Tibial nerve (tissue), 4 donors: ENCODE data around the gene HOXB8. TPM values are rescaled to one million over a fixed set of nuclear protein-coding genes. Genes with fewer than 3 reads are reported as not detected.

Experiments
- DNase-seq, 2 donors: peaks; one replicate each; pipeline ENCODE4 v3.0.0-alpha.2; 2019; ENCODE audit warnings: low spot score in 2 of 2
- H3K27ac ChIP-seq, 4 donors: fragments of 200-600 bp; sonication (generic) in 3 of 4; one replicate each; pipeline ENCODE4 v1.5.1; 2017 to 2019; ENCODE audit warnings: mild to moderate bottlenecking in 1 of 4
- H3K27me3 ChIP-seq, 2 donors: fragments of 200-600 bp; sonication (generic) in 1 of 2; one replicate each; pipeline versions ENCODE4 v1.5.1 to v1.6.0; 2017 to 2019
- H3K36me3 ChIP-seq, 3 donors: fragments of 200-600 bp; sonication (generic); one replicate each; pipeline ENCODE4 v1.5.1; 2018 to 2019
- H3K4me1 ChIP-seq, 4 donors: fragments of 200-600 bp; sonication (generic) in 3 of 4; one replicate each; pipeline ENCODE4 v1.5.1; 2017 to 2019
- H3K4me3 ChIP-seq, 4 donors: fragments of 200-600 bp; sonication (generic) in 3 of 4; one replicate each; pipeline ENCODE4 v1.5.1; 2017 to 2019; ENCODE audit warnings: mild to moderate bottlenecking in 1 of 4, moderate library complexity in 1 of 4
- H3K9me3 ChIP-seq, 4 donors: fragments of 200-600 bp; sonication (generic) in 3 of 4; one replicate each; pipeline ENCODE4 v1.5.1; 2017 to 2019
- CTCF ChIP-seq, 5 experiments: fragments of 200-600 bp in 3 of 5; fragments of 450-650 bp in 2 of 5; sonication (generic) in 3 of 5; IDR thresholded peaks; one replicate each; pipeline ENCODE4 v1.5.1; 2016 to 2019; ENCODE audit warnings: antibody characterized with exemption in 5 of 5, mild to moderate bottlenecking in 3 of 5, moderate library complexity in 2 of 5
- EP300 ChIP-seq, 2 donors: sonication (generic); formaldehyde crosslinking; IDR thresholded peaks; one replicate each; pipeline ENCODE4 v1.6.1; 2017; ENCODE audit warnings: antibody characterized with exemption in 2 of 2, mild to moderate bottlenecking in 1 of 2
- POLR2A ChIP-seq, 2 donors: fragments of 450-650 bp; IDR thresholded peaks; one replicate each; pipeline ENCODE4 v1.6.1; 2017; ENCODE audit warnings: antibody characterized with exemption in 2 of 2, mild to moderate bottlenecking in 2 of 2, moderate library complexity in 2 of 2
- WGBS, 2 donors: methylation state at CpG; one replicate each; pipeline ENCODE4 v1.1.5; 2018; 5-methylcytosine and 5-hydroxymethylcytosine counted together
- total RNA-seq, 4 donors: library from RNA; depleted of rRNA; stranded (reverse); fragments of >200 nt; gene quantifications; one replicate each; pipeline ENCODE4 v1.1.0, GENCODE V29; 2016

The HOXB8 gene
- total RNA-seq, 4 donors from 2014 or later, result 0.66 to 0.90 TPM; not detected in 2

GRCh38 chr17:48575066-48575582 is 40.0 kb downstream of the HOXB8 start:
- WGBS, 2 donors, result 29% methylated on average over 7 of the region's 7 CpGs
- TF ChIP-seq CTCF (IDR thresholded peaks at IDR 0.05) (no peak), EP300 (IDR thresholded peaks at IDR 0.05) (no peak), POLR2A (IDR thresholded peaks at IDR 0.05) (no peak)
- Histone ChIP-seq H3K4me1 (peaks cover 0 to 75% (median 13%) of the 10 kb centered on the region in 4 donors), H3K27me3 (peaks cover 0 to 87% of the 10 kb centered on the region in 2 donors), H3K36me3 (no peaks in the 10 kb centered on the region), H3K27ac (peak overlapping the region; percentile 43 to 85 (median 81)), H3K4me3 (peak overlapping the region in 1 of 4 donors; percentile 1), H3K9me3 (no peaks in the 10 kb centered on the region)
- DNase-seq, result no peak

GRCh38 chr17:48574505-48575065 is 40.5 kb downstream of the HOXB8 start:
- Histone ChIP-seq H3K27me3 (peaks cover 0 to 87% of the 10 kb centered on the region in 2 donors), H3K27ac (peak overlapping the region; percentile 43 to 85 (median 81)), H3K4me1 (peaks cover 0 to 80% (median 13%) of the 10 kb centered on the region in 4 donors), H3K4me3 (peak overlapping the region in 1 of 4 donors; percentile 9), H3K36me3 (no peaks in the 10 kb centered on the region), H3K9me3 (no peaks in the 10 kb centered on the region)
- WGBS, 2 donors, result 49 to 53% methylated on average over 8 of the region's 8 CpGs
- no peak for DNase-seq
- TF ChIP-seq EP300 (IDR thresholded peaks at IDR 0.05) (no peak), POLR2A (IDR thresholded peaks at IDR 0.05) (no peak), CTCF (IDR thresholded peaks at IDR 0.05) (no peak)

- no peaks in the 10 kb centered on the region for H3K9me3 ChIP-seq
- 62 to 70% methylated on average over 1 of the region's 1 CpG for WGBS, 2 donors
- H3K36me3 ChIP-seq, result no peaks in the 10 kb centered on the region
- no peak for DNase-seq
- TF ChIP-seq POLR2A (IDR thresholded peaks at IDR 0.05), result no peak
- TF ChIP-seq EP300 (IDR thresholded peaks at IDR 0.05), result no peak
- no peak for TF ChIP-seq CTCF (IDR thresholded peaks at IDR 0.05)
- H3K4me3 ChIP-seq, result no peak overlapping the region
- H3K4me1 ChIP-seq, result peaks cover 0 to 75% (median 11%) of the 10 kb centered on the region in 4 donors
- H3K27ac ChIP-seq, result peak overlapping the region; percentile 19 to 85 (median 82)
- peaks cover 0 to 89% of the 10 kb centered on the region in 2 donors for H3K27me3 ChIP-seq
These were observed 43.2 kb downstream of the HOXB8 start for GRCh38 chr17:48571826-48572417.

GRCh38 chr17:48571024-48571818 is 43.9 kb downstream of the HOXB8 start:
- 31 to 34% methylated on average over 26 of the region's 26 CpGs for WGBS, 2 donors
- Histone ChIP-seq H3K4me1 (peaks cover 0 to 68% (median 8%) of the 10 kb centered on the region in 4 donors), H3K36me3 (no peaks in the 10 kb centered on the region), H3K4me3 (peak overlapping the region in 3 of 4 donors; percentile 3 to 20 (median 9)), H3K9me3 (no peaks in the 10 kb centered on the region), H3K27ac (peak overlapping the region; percentile 19 to 85 (median 82)), H3K27me3 (peaks cover 0 to 89% of the 10 kb centered on the region in 2 donors)
- TF ChIP-seq CTCF (IDR thresholded peaks at IDR 0.05) (no peak), POLR2A (IDR thresholded peaks at IDR 0.05) (no peak), EP300 (IDR thresholded peaks at IDR 0.05) (peak in 1 of 2 donors; percentile 39)
- DNase-seq, result no peak
